ENCODE results near the gene MTMR3. TPM values are rescaled to one million over a fixed set of nuclear protein-coding genes. Genes with fewer than 3 reads are reported as not detected.
"Not testable (repeated sequence)": the region's sequence is repeated elsewhere in the genome, so short reads cannot be mapped to it uniquely, and the experiment has no call there.

The MTMR3 gene
- total RNA-seq, 4 donors from 2014 or later: 33.5 to 46.5 (median 40.8) TPM

DNA sequence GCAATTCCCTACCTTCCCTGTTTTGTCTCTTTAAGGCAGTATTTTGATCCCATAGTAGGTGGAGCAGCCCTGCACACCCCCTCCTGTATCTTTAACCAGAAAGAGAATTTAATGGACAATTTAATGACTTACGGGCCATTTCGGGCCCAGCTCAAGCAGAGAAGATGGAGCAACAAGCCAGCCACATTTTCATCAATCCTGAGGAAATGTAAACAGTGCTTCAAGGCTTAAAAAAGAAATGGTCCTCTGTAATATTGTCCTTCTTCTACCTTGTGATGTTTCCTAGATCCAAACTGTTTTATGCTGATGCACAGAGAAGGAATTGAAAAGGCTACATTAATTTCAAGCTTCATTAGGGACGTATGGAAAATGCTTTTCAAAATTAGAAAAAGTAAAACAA lies 88.6 kb downstream of the MTMR3 start:
- Histone ChIP-seq H3K4me3 (no peak overlapping the region), H3K9me3 (no peaks in the 10 kb centered on the region), H3K4me1 (peaks cover 0 to 36% (median 31%) of the 10 kb centered on the region in 4 donors), H3K36me3 (peaks cover 0 to 9% (median 0%) of the 10 kb centered on the region in 4 donors), H3K27ac (replicated peaks in 1 of 4) (no peak overlapping the region), H3K27me3 (no peaks in the 10 kb centered on the region)
- intact Hi-C loops (cut with DNase I): loop anchor here (5.0 kb wide), 1 partner anchor 89 kb away; the partner anchor contains the start of gene MTMR3
- WGBS: 57% methylated on average over 3 of the region's 3 CpGs
- no peak for DNase-seq (ENCODE audit: extremely low spot score)
- TF ChIP-seq POLR2AphosphoS5 (IDR thresholded peaks at IDR 0.05): no peak
- TF ChIP-seq POLR2A (IDR thresholded peaks at IDR 0.05; ENCODE audit: low read depth): no peak
- TF ChIP-seq, protein P1, sequence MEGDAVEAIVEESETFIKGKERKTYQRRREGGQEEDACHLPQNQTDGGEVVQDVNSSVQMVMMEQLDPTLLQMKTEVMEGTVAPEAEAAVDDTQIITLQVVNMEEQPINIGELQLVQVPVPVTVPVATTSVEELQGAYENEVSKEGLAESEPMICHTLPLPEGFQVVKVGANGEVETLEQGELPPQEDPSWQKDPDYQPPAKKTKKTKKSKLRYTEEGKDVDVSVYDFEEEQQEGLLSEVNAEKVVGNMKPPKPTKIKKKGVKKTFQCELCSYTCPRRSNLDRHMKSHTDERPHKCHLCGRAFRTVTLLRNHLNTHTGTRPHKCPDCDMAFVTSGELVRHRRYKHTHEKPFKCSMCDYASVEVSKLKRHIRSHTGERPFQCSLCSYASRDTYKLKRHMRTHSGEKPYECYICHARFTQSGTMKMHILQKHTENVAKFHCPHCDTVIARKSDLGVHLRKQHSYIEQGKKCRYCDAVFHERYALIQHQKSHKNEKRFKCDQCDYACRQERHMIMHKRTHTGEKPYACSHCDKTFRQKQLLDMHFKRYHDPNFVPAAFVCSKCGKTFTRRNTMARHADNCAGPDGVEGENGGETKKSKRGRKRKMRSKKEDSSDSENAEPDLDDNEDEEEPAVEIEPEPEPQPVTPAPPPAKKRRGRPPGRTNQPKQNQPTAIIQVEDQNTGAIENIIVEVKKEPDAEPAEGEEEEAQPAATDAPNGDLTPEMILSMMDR (IDR thresholded peaks at IDR 0.05): no peak
- TF ChIP-seq EP300 (IDR thresholded peaks at IDR 0.05): no peak

DNA sequence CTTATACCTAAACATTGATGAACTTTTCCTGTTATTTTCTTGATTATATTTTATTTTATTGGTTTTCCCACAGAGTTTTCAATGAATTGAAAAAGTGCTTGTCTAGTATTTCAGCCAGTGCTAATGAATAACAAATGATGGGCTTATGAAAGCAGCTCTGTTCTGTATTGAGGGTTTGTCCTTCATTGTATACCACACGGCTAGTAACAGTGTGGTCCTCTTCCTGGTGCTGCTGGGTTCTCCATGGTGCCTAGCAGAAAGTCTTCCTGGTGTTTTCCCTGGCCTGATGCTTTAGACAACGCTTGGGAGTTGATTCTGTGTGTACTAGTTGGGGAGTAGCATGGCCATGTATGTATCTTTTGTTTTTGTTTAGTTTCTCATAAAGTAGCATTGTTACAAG lies 89.1 kb downstream of the MTMR3 start:
- Histone ChIP-seq H3K4me1 (peaks cover 0 to 36% (median 31%) of the 10 kb centered on the region in 4 donors), H3K4me3 (no peak overlapping the region), H3K27ac (replicated peaks in 1 of 4) (no peak overlapping the region), H3K27me3 (no peaks in the 10 kb centered on the region), H3K36me3 (peaks cover 0 to 9% (median 0%) of the 10 kb centered on the region in 4 donors), H3K9me3 (no peaks in the 10 kb centered on the region)
- intact Hi-C loops (cut with DNase I): loop anchor here (5.0 kb wide), 1 partner anchor 90 kb away; the partner anchor contains the start of gene MTMR3
- DNase-seq (ENCODE audit: extremely low spot score): no peak
- 76% methylated on average over 2 of the region's 2 CpGs for WGBS
- TF ChIP-seq POLR2A (IDR thresholded peaks at IDR 0.05; ENCODE audit: low read depth): no peak
- TF ChIP-seq, protein P1 (IDR thresholded peaks at IDR 0.05): no peak
- TF ChIP-seq POLR2AphosphoS5 (IDR thresholded peaks at IDR 0.05): no peak
- no peak for TF ChIP-seq EP300 (IDR thresholded peaks at IDR 0.05)

DNA sequence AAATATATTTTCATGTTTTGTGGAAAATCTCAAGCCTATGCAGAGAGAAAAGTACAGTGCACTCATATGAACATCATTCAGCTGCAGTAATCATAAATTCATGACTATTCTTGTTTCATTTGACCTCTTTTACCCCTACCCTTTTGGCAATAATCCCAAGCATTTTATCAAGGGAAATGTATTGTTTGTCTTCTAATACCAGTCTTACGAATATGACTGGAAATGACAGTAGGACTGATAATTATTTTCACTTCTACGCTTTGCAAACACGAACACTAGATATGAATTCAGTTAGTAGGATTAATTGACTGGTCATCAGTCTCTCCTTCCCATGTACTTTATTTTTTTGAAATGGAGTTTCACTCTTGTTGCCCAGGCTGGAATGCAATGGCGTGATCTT lies 90.3 kb downstream of the MTMR3 start:
- no peaks in the 10 kb centered on the region for H3K9me3 ChIP-seq
- peaks cover 0 to 14% (median 3%) of the 10 kb centered on the region in 4 donors for H3K36me3 ChIP-seq
- intact Hi-C loops (cut with DNase I): loop anchor here (5.0 kb wide), 1 partner anchor 91 kb away; the partner anchor contains the start of gene MTMR3
- TF ChIP-seq, protein P1 (IDR thresholded peaks at IDR 0.05): no peak
- no peak for TF ChIP-seq POLR2AphosphoS5 (IDR thresholded peaks at IDR 0.05)
- TF ChIP-seq POLR2A (IDR thresholded peaks at IDR 0.05; ENCODE audit: low read depth): no peak
- no peak for TF ChIP-seq EP300 (IDR thresholded peaks at IDR 0.05)
- no peaks in the 10 kb centered on the region for H3K27me3 ChIP-seq
- DNase-seq (ENCODE audit: extremely low spot score): no peak
- 90% methylated on average over 4 of the region's 4 CpGs for WGBS
- no peak overlapping the region for H3K4me3 ChIP-seq
- peaks cover 0 to 36% (median 31%) of the 10 kb centered on the region in 4 donors for H3K4me1 ChIP-seq
- H3K27ac ChIP-seq (replicated peaks in 1 of 4): no peak overlapping the region

DNA sequence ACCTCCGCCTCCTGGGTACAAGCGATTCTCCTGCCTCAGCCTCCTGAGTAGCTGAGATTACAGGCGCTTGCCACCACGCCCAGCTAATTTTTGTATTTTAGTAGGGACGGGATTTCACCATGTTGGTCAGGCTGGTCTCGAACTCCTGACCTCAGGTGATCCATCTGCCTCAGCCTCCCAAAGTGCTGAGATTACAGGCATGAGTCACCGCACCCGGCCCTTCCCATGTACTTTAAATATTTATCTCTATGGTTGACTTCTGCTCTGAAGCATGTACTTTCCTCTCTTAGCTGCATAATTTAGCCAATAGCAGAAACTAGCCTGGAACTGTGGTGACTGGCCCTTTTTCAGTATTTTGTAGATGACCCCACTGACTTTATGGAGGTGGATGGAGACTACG lies 90.7 kb downstream of the MTMR3 start:
- not testable (repeated sequence) for H3K9me3 ChIP-seq; DNase-seq (ENCODE audit: extremely low spot score); H3K27ac ChIP-seq (replicated peaks in 1 of 4); H3K4me3 ChIP-seq; H3K27me3 ChIP-seq
- Histone ChIP-seq H3K36me3 (peaks cover 0 to 18% (median 7%) of the 10 kb centered on the region in 4 donors), H3K4me1 (peaks cover 0 to 36% (median 31%) of the 10 kb centered on the region in 4 donors)
- WGBS: 69% methylated on average over 9 of the region's 9 CpGs
- intact Hi-C loops (cut with DNase I): loop anchor here (5.0 kb wide), 1 partner anchor 91 kb away; the partner anchor contains the start of gene MTMR3

DNA sequence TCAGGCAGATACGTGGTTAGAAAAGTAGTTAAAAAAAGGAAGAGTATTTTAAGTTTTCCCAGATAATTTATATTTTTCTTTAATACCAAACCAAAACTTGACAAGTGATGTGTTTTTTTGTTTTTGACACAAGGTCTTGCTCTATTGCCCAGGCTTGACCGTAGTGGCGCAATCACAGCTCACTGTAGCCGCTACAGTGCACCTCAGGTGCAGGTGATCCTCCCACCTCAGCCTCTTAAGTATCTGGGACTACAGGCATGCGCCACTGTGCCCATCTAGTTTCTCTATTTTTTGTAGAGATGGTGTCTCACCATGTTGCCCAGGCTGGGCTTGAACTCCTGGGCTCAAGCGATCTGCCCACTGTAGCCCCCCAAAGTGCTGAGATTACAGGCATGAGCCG lies 92.5 kb downstream of the MTMR3 start:
- TF ChIP-seq, protein P1 (IDR thresholded peaks at IDR 0.05): no peak
- TF ChIP-seq POLR2AphosphoS5 (IDR thresholded peaks at IDR 0.05) (no peak), POLR2A (IDR thresholded peaks at IDR 0.05; ENCODE audit: low read depth) (no peak), EP300 (IDR thresholded peaks at IDR 0.05) (no peak)
- no peak overlapping the region for H3K4me3 ChIP-seq
- H3K9me3 ChIP-seq: no peaks in the 10 kb centered on the region
- no peak for DNase-seq (ENCODE audit: extremely low spot score)
- WGBS: 97% methylated on average over 7 of the region's 7 CpGs
- H3K27ac ChIP-seq (replicated peaks in 1 of 4): no peak overlapping the region
- intact Hi-C loops (cut with DNase I): no loop called here
- no peaks in the 10 kb centered on the region for H3K27me3 ChIP-seq
- peaks cover 0 to 24% (median 14%) of the 10 kb centered on the region in 4 donors for H3K36me3 ChIP-seq
- H3K4me1 ChIP-seq: peaks cover 0 to 52% (median 48%) of the 10 kb centered on the region in 4 donors

Measured in esophagus muscularis mucosa (tissue), 4 donors.